Limb (tissue), 2 donors: ENCODE data around the gene VKORC1.
"Not testable (repeated sequence)": the region's sequence is repeated elsewhere in the genome, so short reads cannot be mapped to it uniquely, and the experiment has no call there.

Experiments used
- DNase-seq, 2 donors: peaks; one replicate each; pipeline ENCODE4 v3.0.0-alpha.2; 2016; ENCODE audit errors: extremely low spot score in 2 of 2

VKORC1 gene

GRCh38 chr16:31094424-31095120, at the start of gene VKORC1:
TSS of gene VKORC1 (minus strand) at chr16:31094797. CDS start at chr16:31094729, 68 bp downstream.
- peak; percentile 90 to 92 for DNase-seq

GRCh38 chr16:31143694-31144148, 49.1 kb upstream of the VKORC1 start:
- no peak for DNase-seq

- DNase-seq, result peak in 1 of 2 donors; percentile 57
Measured at GRCh38 chr16:31143011-31143693, 48.6 kb upstream of the VKORC1 start.

GRCh38 chr16:31142109-31143010, 47.8 kb upstream of the VKORC1 start:
- DNase-seq, result peak; percentile 98 to 100

GRCh38 chr16:31141489-31142108, 47.0 kb upstream of the VKORC1 start:
- DNase-seq, result peak in 1 of 2 donors; percentile 61

- DNase-seq, result not testable (repeated sequence)
Measured at GRCh38 chr16:31141071-31141469, 46.5 kb upstream of the VKORC1 start.

- no peak for DNase-seq
Measured at GRCh38 chr16:31138621-31139578, 44.3 kb upstream of the VKORC1 start.

GRCh38 chr16:31136822-31137499, 42.4 kb upstream of the VKORC1 start:
- not testable (repeated sequence) for DNase-seq

GRCh38 chr16:31136287-31136662, 41.7 kb upstream of the VKORC1 start:
- DNase-seq, result no peak

GRCh38 chr16:31135535-31136286, 41.1 kb upstream of the VKORC1 start, which contains the start of gene PRSS8:
TSS of gene PRSS8 (minus strand) at chr16:31135727. CDS start at chr16:31135498, 229 bp downstream.
- no peak for DNase-seq

GRCh38 chr16:31134625-31135534, 40.3 kb upstream of the VKORC1 start:
- DNase-seq, result no peak

- DNase-seq, result no peak
Measured at GRCh38 chr16:31134091-31134571, 39.5 kb upstream of the VKORC1 start.

- DNase-seq, result no peak
Measured at GRCh38 chr16:31133046-31133501, 38.5 kb upstream of the VKORC1 start.

- DNase-seq, result no peak
Measured at GRCh38 chr16:31132303-31132979, 37.8 kb upstream of the VKORC1 start.

- no peak for DNase-seq
Measured at GRCh38 chr16:31131841-31132271, 37.3 kb upstream of the VKORC1 start.

GRCh38 chr16:31131416-31131815, 36.8 kb upstream of the VKORC1 start:
- no peak for DNase-seq

- no peak for DNase-seq
Measured at GRCh38 chr16:31130899-31131298, 36.3 kb upstream of the VKORC1 start.
